MCF 10A (cell line): Measurements from ENCODE around the gene PALS1. TPM values are rescaled to one million over a fixed set of nuclear protein-coding genes. Genes with fewer than 3 reads are reported as not detected.
"Not testable (repeated sequence)": the region's sequence is repeated elsewhere in the genome, so short reads cannot be mapped to it uniquely, and the experiment has no call there.

Experiments
- BruUV-seq: library from RNA; stranded (reverse); fragments of 400-500 nt; replicated peaks from 2 replicates; lab custom pipeline; 2021; lab: Mats Ljungman, UMichigan
- CTCF ChIA-PET: fragments of 300-600 bp; sonication (Branson Sonifier 250); formaldehyde crosslinking; extraction: SDS; loops from one replicate; lab custom pipeline; 2021; ENCODE audit warnings: antibody characterized with exemption, inconsistent platforms; lab: Yijun Ruan, JAX
- POLR2A ChIA-PET: fragments of 300-600, 350-650 bp; sonication (Branson Sonifier 250); formaldehyde crosslinking; extraction: SDS; loops from one replicate; lab custom pipeline; 2020; ENCODE audit warnings: antibody characterized with exemption, inconsistent platforms; lab: Yijun Ruan, JAX
- DNase-seq: peaks from one replicate; pipeline ENCODE4 v3.0.0-alpha.2; 2018; ENCODE audit not compliant: unreplicated experiment
- H3K27ac Mint-ChIP-seq: one replicate; pipeline ENCODE4 v1.8.0; 2022; ENCODE audit warnings: mild to moderate bottlenecking, low read depth, mixed read lengths; ENCODE audit not compliant: unreplicated experiment
- H3K27me3 Mint-ChIP-seq: one replicate; pipeline ENCODE4 v1.8.0; 2022; ENCODE audit warnings: mixed read lengths; ENCODE audit not compliant: insufficient read depth, unreplicated experiment
- H3K36me3 Mint-ChIP-seq: one replicate; pipeline ENCODE4 v1.8.0; 2022; ENCODE audit warnings: mild to moderate bottlenecking, moderate library complexity, mixed read lengths; ENCODE audit not compliant: insufficient read depth, unreplicated experiment
- H3K4me1 Mint-ChIP-seq: one replicate; pipeline ENCODE4 v1.8.0; 2022; ENCODE audit warnings: mixed read lengths; ENCODE audit not compliant: insufficient read depth, unreplicated experiment
- H3K4me3 Mint-ChIP-seq: one replicate; pipeline ENCODE4 v1.8.0; 2022; ENCODE audit warnings: mild to moderate bottlenecking, moderate library complexity, mixed read lengths; ENCODE audit not compliant: unreplicated experiment
- H3K9me3 Mint-ChIP-seq: one replicate; pipeline ENCODE4 v1.8.0; 2022; ENCODE audit warnings: mixed read lengths; ENCODE audit not compliant: unreplicated experiment
- CTCF ChIP-seq: fragments of 200-600 bp; IDR thresholded peaks from one replicate; pipeline ENCODE4 v1.8.0; 2022; ENCODE audit warnings: antibody characterized with exemption, mild to moderate bottlenecking; ENCODE audit not compliant: unreplicated experiment
- intact Hi-C: fragments of 100-400 bp; cut with micrococcal nuclease; formaldehyde crosslinking; loops from 2 replicates; pipeline ENCODE4 v1.14.1; 2022
- total RNA-seq: library from RNA; stranded (reverse); gene quantifications from 2 replicates; pipeline ENCODE4 v1.2.3, GENCODE V29; 2022

Gene PALS1
- total RNA-seq, 1 experiment from 2014 or later: 21.4 TPM

DNA sequence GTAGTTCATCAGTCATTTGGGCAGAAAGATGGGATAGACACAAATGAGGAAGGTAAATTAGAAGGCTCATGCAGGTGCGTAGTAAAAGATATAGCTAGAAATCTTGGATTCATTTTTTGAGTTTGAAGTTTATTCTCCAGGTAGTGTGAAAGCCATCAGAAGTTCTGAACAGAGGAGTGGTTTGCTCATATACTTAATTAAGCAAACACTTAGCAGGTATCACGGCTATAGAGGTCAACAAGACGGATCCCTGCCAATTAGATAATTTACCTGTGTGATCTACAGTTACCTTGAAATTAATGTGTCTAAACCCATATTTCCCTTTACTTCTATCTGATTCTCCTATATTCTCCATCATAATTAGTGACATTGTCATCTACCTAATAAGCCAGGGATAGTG lies 29.7 kb downstream of the PALS1 start:
- no TSS peak for BruUV-seq
- ChIA-PET POLR2A (no interaction called here), CTCF (interaction anchor here (0.7 to 2.4 kb wide), 4 partner anchors 13 to 104 kb away, joined by 3 to 7 read pairs (median 4); no protein-coding TSS in a partner anchor)
- Mint-ChIP-seq H3K9me3 (no peaks in the 10 kb centered on the region), H3K27me3 (no peaks in the 10 kb centered on the region), H3K4me1 (peaks cover 13% of the 10 kb centered on the region), H3K36me3 (peaks cover 10% of the 10 kb centered on the region), H3K27ac (no peak overlapping the region), H3K4me3 (no peak overlapping the region)
- intact Hi-C loops: no loop called here
- no peak for TF ChIP-seq CTCF
- DNase-seq: no peak

GRCh38 chr14:67273281-67273680 lies 32.0 kb downstream of the PALS1 start:
- H3K27me3 Mint-ChIP-seq, H3K27ac Mint-ChIP-seq, H3K4me3 Mint-ChIP-seq, DNase-seq, intact Hi-C loops, CTCF ChIA-PET, H3K9me3 Mint-ChIP-seq, BruUV-seq: not testable (repeated sequence)
- H3K4me1 Mint-ChIP-seq: peaks cover 14% of the 10 kb centered on the region
- POLR2A ChIA-PET: interaction anchor here (0.7 kb wide), 1 partner anchor 9 kb away, joined by 3 read pairs; no protein-coding TSS in a partner anchor
- peaks cover 10% of the 10 kb centered on the region for H3K36me3 Mint-ChIP-seq

DNA sequence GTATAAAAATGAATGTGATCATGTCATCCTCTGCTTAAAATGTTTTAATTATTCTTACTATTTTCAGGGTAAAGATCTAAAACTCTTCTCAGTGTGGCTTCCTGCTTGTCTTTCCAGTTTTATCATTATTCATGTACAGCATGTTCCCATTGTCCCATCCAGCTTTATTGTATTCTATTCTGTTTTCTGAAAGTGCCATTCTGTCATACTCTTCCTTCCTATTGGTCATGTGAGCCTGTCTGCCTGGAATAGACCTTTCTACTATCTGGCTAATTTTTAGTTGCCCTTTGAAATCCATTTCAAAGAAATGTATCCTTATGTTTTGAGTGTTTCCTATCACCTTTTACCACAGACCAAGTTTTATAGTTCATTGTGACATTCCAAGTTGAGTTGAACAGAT lies 34.9 kb downstream of the PALS1 start:
- Mint-ChIP-seq H3K27me3 (no peaks in the 10 kb centered on the region), H3K4me3 (no peak overlapping the region), H3K4me1 (peaks cover 6% of the 10 kb centered on the region), H3K36me3 (peaks cover 16% of the 10 kb centered on the region), H3K27ac (no peak overlapping the region), H3K9me3 (no peaks in the 10 kb centered on the region)
- CTCF ChIA-PET: interaction anchor here (2.9 kb wide), 1 partner anchor 10 kb away, joined by 22 read pairs; no protein-coding TSS in a partner anchor
- no peak for TF ChIP-seq CTCF
- no peak for DNase-seq
- intact Hi-C loops: loop anchor here (5.0 kb wide), 1 partner anchor 34 kb away; the partner anchor contains the start of gene PALS1
- POLR2A ChIA-PET: no interaction called here
- no TSS peak for BruUV-seq

- H3K36me3 Mint-ChIP-seq: peaks cover 6% of the 10 kb centered on the region
- H3K4me3 Mint-ChIP-seq: no peak overlapping the region
- no peak overlapping the region for H3K27ac Mint-ChIP-seq
- ChIA-PET CTCF (interaction anchor here (0.6 kb wide), 1 partner anchor 11 kb away, joined by 3 read pairs; no protein-coding TSS in a partner anchor), POLR2A (no interaction called here)
- no peaks in the 10 kb centered on the region for H3K27me3 Mint-ChIP-seq
- peaks cover 6% of the 10 kb centered on the region for H3K4me1 Mint-ChIP-seq
- DNase-seq: no peak
- no TSS peak for BruUV-seq
- TF ChIP-seq CTCF: no peak
- no peaks in the 10 kb centered on the region for H3K9me3 Mint-ChIP-seq
- intact Hi-C loops: no loop called here
These were observed 39.3 kb downstream of the PALS1 start for GRCh38 chr14:67280506-67280905.
